ENCODE data around the gene SLC25A22. TPM values are rescaled to one million over a fixed set of nuclear protein-coding genes. Genes with fewer than 3 reads are reported as not detected.

Gene SLC25A22
- total and polyA plus RNA-seq, 9 of the 15 experiments (the other 6 are each of a cell fraction or from before 2014, with no cell fraction given): 0.41 to 55.4 (median 11.4) TPM

DNA sequence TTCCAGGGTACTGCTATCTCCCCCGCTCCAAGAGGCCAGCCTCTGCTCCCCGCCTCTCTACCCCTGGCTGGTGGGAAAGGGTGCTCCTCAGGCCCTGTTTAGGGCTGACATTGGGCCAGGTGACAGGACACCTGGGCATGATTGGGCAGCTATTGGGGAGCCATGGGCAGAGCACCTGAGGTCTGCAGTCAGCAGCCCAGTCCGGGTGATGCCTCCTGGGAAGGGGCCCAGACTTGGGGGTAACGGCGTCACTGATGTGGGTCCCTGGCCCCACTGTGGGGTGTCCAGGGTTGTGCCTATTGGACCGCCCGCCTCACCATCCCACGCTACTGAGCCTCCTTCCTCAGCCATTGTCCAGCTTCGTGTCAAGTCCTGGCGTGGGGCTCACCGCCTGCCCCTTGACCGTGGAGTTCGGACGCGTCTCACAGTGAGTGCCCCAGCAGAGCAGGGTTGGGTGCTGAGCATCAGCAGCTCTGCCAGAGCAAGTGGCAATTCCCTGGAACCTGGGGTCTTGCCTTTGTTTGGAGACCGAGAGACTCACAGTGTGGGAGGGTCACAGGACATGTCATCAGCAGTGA lies 18.0 kb downstream of the SLC25A22 start:
- Histone ChIP-seq H3K4me2 (ENCODE audit: insufficient read depth, low read length) (no peak overlapping the region), H4K20me1 (replicated peaks; ENCODE audit: control insufficient read depth, insufficient read depth, low read length) (peaks cover 13% of the 10 kb centered on the region), H3K9me1 (ENCODE audit: control insufficient read depth, insufficient read depth, low read length) (peaks cover 5% of the 10 kb centered on the region), H3K4me1 (replicated peaks in 1 of 2; ENCODE audit: control insufficient read depth in 2 of 2, insufficient read depth in 2 of 2, low read length in 2 of 2) (peaks cover 14 to 77% of the 10 kb centered on the region in 2 experiments), H3K79me2 (ENCODE audit: control insufficient read depth, insufficient read depth, low read length) (peaks cover 41% of the 10 kb centered on the region), H3K9me3 (replicated peaks; ENCODE audit: control insufficient read depth, insufficient read depth, low read depth, low read length) (no peaks in the 10 kb centered on the region; the same call in 1 of the 2 replicates), H3K27ac (ENCODE audit: extremely low read depth, low read depth, low read length) (no peak overlapping the region), H3K27me3 (ENCODE audit: control insufficient read depth in 2 of 2, insufficient read depth in 2 of 2, low read length in 2 of 2) (no peaks in the 10 kb centered on the region), H2AFZ (ENCODE audit: low read depth, low read length) (no peak overlapping the region), H3K4me3 (no peak overlapping the region), H3K9ac (ENCODE audit: insufficient read depth in 1 of 2, low read depth in 2 of 2, low read length in 2 of 2) (peak overlapping the region in 1 of 2 experiments; percentile 98; a peak in 1 of 4 replicates), H3K36me3 (ENCODE audit: control insufficient read depth, insufficient read depth, low read length) (peaks cover 22% of the 10 kb centered on the region; the same call in 2 of the 3 replicates)
- no peak for ATAC-seq
- TF ChIP-seq RBFOX2 (IDR thresholded peaks at IDR 0.05; ENCODE audit: low read depth, low read length) (peak; percentile 16), EP300 (IDR thresholded peaks at IDR 0.05; ENCODE audit: low read length) (no peak)
- DNase-seq (ENCODE audit: extremely low read depth in 1 of 4, low spot score in 3 of 4): no peak
- FAIRE-seq: no peak
- CTCF ChIA-PET (ENCODE audit: low intra/inter-chr PET ratio): no interaction called here
- BruUV-seq (replicated peaks): no TSS peak
- POLR2A ChIA-PET: interaction anchor here (0.6 kb wide), 1 partner anchor 53 kb away, joined by 5 read pairs; no protein-coding TSS in a partner anchor
- WGBS (ENCODE audit: insufficient coverage, low coverage, missing lambda C conversion rate): 91% methylated on average over 15 of the region's 16 CpGs
- in situ Hi-C loops (cut with MboI) (no loop called here), intact Hi-C loops (cut with micrococcal nuclease) (no loop called here)

DNA sequence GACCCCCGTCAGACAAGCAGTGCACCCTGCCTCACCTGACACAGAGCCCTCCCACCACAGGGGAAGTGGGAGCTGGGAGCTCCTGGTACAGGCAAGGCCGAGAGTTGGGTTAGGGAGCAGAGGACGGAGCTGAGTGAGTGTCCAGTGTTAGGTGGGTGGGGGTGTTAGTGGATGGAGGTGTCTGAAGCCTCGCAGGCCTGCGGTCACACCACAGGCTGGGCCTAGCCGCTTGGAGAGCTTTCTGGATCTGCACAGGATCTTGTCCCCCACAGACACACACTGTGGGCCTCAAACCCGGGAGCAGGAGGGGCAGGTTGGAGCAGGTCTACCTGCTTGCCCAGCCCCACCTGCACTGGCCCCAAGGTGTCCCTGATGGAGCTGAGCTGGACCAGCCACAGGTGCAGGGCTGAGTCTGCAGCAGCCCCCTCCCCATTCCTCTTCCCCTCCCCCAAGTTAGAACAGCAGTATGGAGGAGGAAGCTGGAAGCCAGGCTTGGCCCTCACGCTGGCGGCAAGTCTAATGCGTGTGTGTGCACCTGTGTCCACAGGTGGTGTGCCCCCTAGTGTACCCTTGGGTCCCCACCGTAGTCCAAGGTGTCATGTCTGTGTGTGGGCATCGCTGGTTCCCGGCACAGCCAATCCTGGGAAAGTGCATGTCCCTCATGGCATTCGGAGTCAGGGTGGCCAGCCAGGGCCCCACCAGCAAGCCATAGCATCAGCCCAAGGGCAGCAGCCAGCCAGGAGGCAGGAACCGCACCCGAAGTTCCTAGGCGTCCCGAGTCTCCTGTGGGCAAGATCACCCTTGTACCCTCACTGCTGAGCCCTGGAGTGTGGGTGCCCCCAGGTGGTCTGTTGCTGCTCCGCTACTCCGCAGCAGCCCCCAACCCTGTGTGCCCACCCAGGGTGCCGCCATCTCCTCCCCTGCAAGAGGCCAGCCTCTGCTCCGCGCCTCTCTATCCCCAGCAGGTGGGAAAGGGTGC lies 18.8 kb downstream of the SLC25A22 start:
- H2AFZ ChIP-seq (ENCODE audit: low read depth, low read length): no peak overlapping the region
- peak overlapping the region in 1 of 2 experiments; percentile 98; a peak in 2 of 4 replicates for H3K9ac ChIP-seq (ENCODE audit: insufficient read depth in 1 of 2, low read depth in 2 of 2, low read length in 2 of 2)
- intact Hi-C loops (cut with micrococcal nuclease) (no loop called here), in situ Hi-C loops (cut with MboI) (no loop called here)
- H3K4me2 ChIP-seq (ENCODE audit: insufficient read depth, low read length): no peak overlapping the region
- H3K36me3 ChIP-seq (ENCODE audit: control insufficient read depth, insufficient read depth, low read length): peaks cover 29% of the 10 kb centered on the region; the same call in 2 of the 3 replicates
- no peak for DNase-seq (ENCODE audit: extremely low read depth in 1 of 4, low spot score in 3 of 4)
- no peaks in the 10 kb centered on the region for H3K27me3 ChIP-seq (ENCODE audit: control insufficient read depth in 2 of 2, insufficient read depth in 2 of 2, low read length in 2 of 2)
- peaks cover 6% of the 10 kb centered on the region for H3K9me1 ChIP-seq (ENCODE audit: control insufficient read depth, insufficient read depth, low read length)
- no peak overlapping the region for H3K4me3 ChIP-seq
- peaks cover 48% of the 10 kb centered on the region for H3K79me2 ChIP-seq (ENCODE audit: control insufficient read depth, insufficient read depth, low read length)
- WGBS (ENCODE audit: insufficient coverage, low coverage, missing lambda C conversion rate): 93% methylated on average over 22 of the region's 23 CpGs
- ChIA-PET CTCF (ENCODE audit: low intra/inter-chr PET ratio) (no interaction called here), POLR2A (interaction anchor here (0.5 to 0.8 kb wide), 5 partner anchors 14 to 28 kb away, joined by 3 to 4 read pairs (median 3); no protein-coding TSS in a partner anchor)
- TF ChIP-seq RBFOX2 (IDR thresholded peaks at IDR 0.05; ENCODE audit: low read depth, low read length) (peak; percentile 15; the same call in 1 of the 2 replicates), TAF15 (IDR thresholded peaks at IDR 0.05; ENCODE audit: low read depth, low read length) (no peak), POLR2G (IDR thresholded peaks at IDR 0.05; ENCODE audit: low read depth, low read length) (peak; percentile 30; the same call in 1 of the 2 replicates)
- TF ChIP-seq, protein P1, sequence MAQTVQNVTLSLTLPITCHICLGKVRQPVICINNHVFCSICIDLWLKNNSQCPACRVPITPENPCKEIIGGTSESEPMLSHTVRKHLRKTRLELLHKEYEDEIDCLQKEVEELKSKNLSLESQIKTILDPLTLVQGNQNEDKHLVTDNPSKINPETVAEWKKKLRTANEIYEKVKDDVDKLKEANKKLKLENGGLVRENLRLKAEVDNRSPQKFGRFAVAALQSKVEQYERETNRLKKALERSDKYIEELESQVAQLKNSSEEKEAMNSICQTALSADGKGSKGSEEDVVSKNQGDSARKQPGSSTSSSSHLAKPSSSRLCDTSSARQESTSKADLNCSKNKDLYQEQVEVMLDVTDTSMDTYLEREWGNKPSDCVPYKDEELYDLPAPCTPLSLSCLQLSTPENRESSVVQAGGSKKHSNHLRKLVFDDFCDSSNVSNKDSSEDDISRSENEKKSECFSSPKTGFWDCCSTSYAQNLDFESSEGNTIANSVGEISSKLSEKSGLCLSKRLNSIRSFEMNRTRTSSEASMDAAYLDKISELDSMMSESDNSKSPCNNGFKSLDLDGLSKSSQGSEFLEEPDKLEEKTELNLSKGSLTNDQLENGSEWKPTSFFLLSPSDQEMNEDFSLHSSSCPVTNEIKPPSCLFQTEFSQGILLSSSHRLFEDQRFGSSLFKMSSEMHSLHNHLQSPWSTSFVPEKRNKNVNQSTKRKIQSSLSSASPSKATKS (CRISPR knock-in tag; IDR thresholded peaks at IDR 0.05): no peak
- TF ChIP-seq, protein P2, sequence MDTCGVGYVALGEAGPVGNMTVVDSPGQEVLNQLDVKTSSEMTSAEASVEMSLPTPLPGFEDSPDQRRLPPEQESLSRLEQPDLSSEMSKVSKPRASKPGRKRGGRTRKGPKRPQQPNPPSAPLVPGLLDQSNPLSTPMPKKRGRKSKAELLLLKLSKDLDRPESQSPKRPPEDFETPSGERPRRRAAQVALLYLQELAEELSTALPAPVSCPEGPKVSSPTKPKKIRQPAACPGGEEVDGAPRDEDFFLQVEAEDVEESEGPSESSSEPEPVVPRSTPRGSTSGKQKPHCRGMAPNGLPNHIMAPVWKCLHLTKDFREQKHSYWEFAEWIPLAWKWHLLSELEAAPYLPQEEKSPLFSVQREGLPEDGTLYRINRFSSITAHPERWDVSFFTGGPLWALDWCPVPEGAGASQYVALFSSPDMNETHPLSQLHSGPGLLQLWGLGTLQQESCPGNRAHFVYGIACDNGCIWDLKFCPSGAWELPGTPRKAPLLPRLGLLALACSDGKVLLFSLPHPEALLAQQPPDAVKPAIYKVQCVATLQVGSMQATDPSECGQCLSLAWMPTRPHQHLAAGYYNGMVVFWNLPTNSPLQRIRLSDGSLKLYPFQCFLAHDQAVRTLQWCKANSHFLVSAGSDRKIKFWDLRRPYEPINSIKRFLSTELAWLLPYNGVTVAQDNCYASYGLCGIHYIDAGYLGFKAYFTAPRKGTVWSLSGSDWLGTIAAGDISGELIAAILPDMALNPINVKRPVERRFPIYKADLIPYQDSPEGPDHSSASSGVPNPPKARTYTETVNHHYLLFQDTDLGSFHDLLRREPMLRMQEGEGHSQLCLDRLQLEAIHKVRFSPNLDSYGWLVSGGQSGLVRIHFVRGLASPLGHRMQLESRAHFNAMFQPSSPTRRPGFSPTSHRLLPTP (IDR thresholded peaks at IDR 0.05; ENCODE audit: borderline replicate concordance, extremely low read depth, insufficient read length): no peak
- peaks cover 16 to 85% of the 10 kb centered on the region in 2 experiments for H3K4me1 ChIP-seq (replicated peaks in 1 of 2; ENCODE audit: control insufficient read depth in 2 of 2, insufficient read depth in 2 of 2, low read length in 2 of 2)
- no peak overlapping the region for H3K27ac ChIP-seq (ENCODE audit: extremely low read depth, low read depth, low read length)
- TSS peak; percentile 45 for BruUV-seq (replicated peaks)
- FAIRE-seq: no peak
- peaks cover 18% of the 10 kb centered on the region for H4K20me1 ChIP-seq (replicated peaks; ENCODE audit: control insufficient read depth, insufficient read depth, low read length)
- ATAC-seq: no peak
- no peaks in the 10 kb centered on the region; the same call in 1 of the 2 replicates for H3K9me3 ChIP-seq (replicated peaks; ENCODE audit: control insufficient read depth, insufficient read depth, low read depth, low read length)

Data from K562 (cell line).